Mucosa of gallbladder (tissue), 1 donor: Measurements from ENCODE around the gene SHROOM4. TPM values are rescaled to one million over a fixed set of nuclear protein-coding genes. Genes with fewer than 3 reads are reported as not detected.
A peak's percentile ranks its signal among the peaks of the same experiment; 100 is the strongest.

Source experiments
- DNase-seq: peaks from one replicate; pipeline ENCODE4 v3.0.0-alpha.2; 2020; ENCODE audit warnings: low spot score
- total RNA-seq: library from RNA; stranded (reverse); gene quantifications from one replicate; pipeline ENCODE4 v1.2.1, GENCODE V29; 2021
- donor health status: DM: no; HTN: no; CAD: no.

Gene SHROOM4
- total RNA-seq, 1 donor from 2014 or later = 5.3 TPM

- no peak for DNase-seq
Observed at GRCh38 chrX:50707955-50708699, 105.9 kb downstream of the SHROOM4 start.

GRCh38 chrX:50707405-50707804 lies 106.6 kb downstream of the SHROOM4 start:
- no peak for DNase-seq

DNA sequence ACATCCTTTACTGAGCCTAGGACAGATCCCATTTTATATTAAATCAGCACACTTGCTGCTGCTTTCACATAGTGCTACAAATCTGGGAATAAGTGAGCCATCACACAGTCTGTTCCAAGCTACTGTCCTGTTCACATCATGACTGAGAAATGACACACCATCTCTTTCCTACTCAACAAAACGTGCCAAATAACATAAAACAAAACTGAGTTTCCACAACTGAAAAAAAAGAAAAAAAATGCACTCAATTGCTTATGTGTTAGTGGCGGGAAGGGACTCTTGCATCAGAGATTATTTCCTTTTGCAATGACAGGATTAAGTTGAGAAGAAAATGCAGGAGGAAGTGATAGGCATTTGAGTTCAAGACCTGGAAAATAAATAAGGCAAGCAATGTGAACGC lies 109.0 kb downstream of the SHROOM4 start:
- no peak for DNase-seq

DNA sequence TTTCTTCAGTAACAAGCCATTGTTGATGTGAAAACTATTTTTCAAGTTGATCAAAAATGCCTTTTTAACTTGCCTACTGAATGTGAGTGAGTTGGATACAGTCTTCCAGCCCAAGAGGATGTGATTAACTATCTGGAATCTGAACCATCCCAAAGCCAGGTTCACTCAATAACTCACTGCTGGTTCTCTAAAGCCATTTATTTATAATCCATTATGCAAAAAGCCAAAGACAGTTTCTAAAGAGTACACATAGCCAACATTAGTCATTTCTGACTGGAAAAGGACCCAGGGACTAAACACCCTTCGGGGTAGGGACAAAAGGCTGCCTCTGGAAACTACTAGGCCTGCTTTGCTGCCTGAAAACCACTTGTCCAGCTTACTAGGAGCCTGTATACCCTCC lies 109.6 kb downstream of the SHROOM4 start:
- no peak for DNase-seq

- DNase-seq = no peak
Observed at GRCh38 chrX:50700921-50701320, 113.1 kb downstream of the SHROOM4 start.

DNA sequence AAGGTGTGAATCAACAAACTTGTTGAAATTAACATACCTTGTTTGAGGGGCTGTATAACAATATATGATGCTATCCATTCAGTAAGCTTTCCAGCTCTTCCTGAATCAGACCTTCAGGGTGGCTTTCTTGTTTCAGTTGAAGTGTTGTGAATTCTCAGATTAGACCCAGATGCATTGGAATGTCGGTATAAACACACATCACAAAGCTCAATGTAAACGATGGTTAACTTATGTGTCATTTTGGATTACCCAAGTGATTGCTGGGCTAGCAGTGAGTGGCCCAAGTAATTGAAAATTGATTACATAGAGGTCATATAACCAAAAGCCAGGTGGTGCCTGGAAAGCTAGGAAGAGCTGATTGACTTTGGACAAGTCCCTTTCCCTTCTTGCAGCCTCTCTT lies 115.0 kb downstream of the SHROOM4 start:
- no peak for DNase-seq

DNA sequence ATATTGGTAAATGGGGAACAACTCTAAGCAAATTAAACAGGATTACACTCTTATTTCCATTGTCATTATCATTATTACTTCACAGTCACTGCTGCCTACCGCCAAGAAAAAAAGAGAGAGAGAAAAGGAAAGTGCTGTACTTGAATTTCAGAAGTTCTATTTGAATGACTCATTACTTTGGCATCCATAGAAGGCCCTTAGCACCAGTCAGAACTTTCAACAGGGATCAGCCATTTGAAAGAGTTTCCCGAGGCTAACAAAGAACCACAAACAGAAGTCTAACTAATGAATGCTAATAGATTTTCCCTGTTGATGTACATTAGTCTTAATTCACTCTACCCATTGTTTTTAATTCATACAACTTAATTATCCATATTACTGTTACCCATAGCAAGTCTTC lies 116.3 kb downstream of the SHROOM4 start:
- no peak for DNase-seq

DNA sequence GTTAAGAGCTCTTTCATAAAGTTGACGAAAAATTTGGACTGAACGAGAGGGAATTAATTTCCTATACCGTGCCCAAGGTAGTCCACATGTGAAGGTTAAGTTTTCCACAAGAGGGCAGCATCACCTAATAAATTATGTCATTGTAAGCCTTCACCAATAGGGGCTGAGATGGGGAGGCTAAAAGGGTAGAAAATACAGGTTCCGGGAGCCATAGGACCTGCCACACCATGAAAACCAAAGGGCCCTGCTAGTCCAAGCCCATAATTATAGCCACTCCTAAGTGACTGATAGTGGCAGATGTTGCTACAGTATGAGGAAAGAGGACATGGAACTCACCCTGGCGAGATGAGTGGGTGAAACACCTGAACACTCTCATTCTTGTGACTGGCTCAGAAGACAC lies 122.2 kb downstream of the SHROOM4 start:
- DNase-seq = peak; percentile 10

DNA sequence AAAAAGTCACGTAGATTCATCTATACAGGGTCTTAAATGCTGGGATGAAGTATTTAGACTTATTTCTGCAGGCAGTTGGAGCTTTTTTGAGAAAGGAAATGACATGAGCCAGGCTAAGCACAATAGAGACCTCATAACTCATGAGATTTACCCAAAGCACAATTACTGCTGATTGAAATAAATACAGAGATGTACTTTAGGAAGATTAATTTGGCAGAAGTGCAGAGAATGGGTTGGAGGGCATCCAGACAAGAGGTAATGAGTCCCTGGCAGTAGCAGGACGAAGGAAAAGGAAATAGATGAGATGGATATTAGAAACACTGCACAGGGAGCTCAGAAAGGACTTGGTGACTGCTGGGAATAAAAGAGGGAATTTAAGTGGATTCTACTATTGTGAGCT lies 129.1 kb downstream of the SHROOM4 start:
- DNase-seq = no peak

DNA sequence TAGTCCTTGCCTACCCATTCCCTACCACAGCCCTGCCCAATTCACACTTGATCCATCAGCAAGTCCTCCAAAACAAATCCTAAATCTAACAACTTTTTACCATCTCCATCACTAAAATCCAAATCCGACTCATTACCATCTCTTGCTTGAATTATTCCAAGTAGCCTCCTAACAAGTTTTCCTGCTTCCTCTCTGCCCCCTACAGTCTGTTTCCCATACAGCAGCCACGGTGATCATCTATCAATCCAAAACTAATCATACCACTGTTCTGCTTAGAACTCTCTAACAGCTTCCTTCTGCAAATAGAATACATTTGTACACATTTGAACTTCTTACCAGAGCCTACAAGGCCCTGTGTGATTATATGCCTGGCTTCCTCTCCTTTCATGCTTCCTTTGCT lies 133.0 kb downstream of the SHROOM4 start:
- no peak for DNase-seq

DNA sequence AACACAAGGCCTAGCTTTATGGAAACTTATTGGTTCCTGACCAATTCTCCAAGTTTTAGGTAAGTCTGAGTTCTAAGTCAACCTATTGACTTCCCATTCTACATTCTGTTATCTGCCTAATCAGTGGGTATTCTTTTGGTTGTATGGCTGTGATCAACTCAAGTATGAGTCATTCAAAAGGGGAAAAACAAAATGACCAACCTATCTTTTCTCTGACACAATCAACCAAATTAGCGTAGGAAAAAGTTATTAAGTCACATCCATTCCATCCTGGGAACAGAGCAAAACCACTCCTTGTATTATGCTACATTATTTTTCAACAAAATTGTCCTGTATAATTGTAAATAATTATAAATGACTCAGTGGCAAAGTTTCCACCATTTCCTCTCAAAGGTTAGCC lies 136.2 kb downstream of the SHROOM4 start:
- DNase-seq = no peak

- DNase-seq = no peak
Observed at GRCh38 chrX:50671661-50672060, 142.3 kb downstream of the SHROOM4 start.

- DNase-seq = no peak
Observed at GRCh38 chrX:50668860-50669259, 145.1 kb downstream of the SHROOM4 start.

DNA sequence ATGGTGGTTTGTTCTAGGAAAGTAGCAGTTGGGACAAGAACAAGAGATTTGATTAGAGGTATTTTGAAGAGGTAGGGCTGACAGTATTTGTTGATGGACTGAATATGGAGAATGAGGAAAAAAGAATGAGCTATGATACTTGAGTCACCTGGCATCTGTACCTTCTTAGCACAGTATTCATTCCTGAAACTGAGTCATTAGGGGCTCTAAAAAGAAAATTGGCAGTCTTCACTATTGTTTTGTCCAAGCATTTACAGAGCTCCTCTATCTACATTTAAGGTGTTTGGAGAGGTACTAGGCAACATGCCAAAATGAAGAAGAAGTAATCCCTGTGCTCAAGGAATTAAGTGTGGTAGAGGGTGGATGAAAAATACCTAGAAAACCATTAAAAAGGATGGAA lies 165.8 kb downstream of the SHROOM4 start:
- DNase-seq = no peak

GRCh38 chrX:50644496-50644895 lies 169.5 kb downstream of the SHROOM4 start:
- no peak for DNase-seq

DNA sequence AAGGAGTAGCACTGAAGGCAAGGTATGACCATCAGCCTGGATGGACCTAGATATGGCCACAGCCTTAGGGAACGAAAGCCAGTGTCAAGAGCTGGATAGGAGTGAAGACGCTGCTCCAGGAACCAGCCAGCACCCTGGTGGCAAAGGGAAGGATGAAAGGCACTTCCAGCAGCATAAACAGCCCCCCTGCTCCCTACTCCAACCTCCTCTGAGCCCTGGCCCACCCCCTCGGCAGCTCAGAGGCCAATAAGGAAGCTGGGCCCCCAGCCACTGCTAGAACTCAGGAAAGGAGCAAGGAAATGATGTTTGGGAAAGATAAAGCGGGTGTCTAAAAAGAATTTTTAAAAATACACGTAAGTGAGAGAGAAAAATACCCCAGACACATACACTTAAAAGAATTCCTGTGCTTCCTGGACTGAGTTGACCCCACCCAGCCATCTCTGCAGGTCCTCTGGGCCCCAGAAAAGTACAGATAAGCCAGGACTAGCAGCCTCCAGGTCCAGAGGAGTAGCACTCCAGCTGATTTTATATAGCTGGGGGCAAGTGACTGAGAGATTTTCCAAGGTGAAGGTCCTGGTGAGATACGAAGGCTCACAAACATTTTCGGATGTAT lies 170.4 kb downstream of the SHROOM4 start:
- no peak for DNase-seq

DNA sequence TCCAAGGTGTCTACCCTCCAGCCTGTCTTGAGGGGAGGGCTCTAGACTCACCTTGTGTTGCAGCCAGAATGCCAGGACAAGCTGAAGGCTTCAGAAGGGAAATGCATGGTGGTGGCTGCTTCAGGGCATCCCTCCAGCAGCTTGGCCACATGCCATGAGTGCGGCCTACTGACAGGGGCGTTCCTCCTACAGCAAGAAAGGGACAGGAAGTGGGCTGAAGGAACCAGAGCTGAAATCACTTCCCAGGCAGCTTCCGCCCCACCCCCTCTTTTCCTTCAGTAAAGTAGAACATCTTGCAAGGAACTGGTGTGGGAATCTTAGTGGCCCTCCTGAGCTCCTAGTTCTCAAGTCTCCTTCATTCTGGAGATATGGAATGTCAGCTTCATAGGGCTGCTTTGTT lies 175.9 kb downstream of the SHROOM4 start:
- no peak for DNase-seq

DNA sequence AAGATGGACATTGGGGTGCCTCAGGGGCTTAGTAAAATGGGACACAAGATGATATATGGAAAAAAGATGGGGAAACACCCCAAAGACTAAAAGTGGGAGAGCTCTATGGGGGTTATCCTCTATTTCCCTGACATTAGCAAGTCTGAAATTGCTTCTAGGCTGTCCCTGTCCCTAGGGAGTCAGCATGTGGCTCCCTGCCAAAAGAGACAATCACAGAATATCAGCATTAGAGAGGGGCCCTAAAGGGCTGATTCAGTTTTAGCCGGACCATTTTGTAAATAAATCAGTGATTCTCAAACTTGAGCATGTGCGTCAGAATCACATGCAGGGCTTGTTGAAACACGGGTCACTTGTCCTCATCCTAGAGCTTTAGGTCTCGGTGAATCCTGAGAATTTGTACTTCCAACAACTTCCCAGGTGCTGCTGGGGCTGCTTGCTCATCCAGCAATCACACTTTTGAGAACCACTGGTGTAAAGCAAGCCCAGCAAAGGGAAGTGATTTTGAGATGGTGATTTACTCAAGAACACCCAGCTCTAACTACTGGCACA lies 178.1 kb downstream of the SHROOM4 start:
- DNase-seq = no peak

DNA sequence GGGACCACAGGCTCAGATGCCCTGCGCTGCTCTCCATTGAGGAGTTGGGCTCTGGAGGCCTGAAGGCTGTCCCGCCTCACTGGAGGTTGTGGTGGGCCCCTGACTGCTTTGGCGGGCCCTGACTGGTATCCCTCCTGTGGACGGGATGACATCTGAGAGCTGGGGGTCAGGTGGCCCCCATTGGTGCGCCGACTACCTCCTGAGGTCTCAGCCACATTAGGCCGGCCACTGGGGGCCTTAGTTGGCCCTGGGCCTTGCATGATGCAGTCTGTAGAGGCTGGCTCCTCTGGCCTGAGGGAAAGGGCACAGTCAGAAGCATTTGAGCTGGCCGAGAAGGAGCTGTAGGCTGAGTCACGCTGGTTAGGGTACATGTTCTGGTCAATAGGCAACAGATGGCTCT lies 178.8 kb downstream of the SHROOM4 start:
- no peak for DNase-seq

DNA sequence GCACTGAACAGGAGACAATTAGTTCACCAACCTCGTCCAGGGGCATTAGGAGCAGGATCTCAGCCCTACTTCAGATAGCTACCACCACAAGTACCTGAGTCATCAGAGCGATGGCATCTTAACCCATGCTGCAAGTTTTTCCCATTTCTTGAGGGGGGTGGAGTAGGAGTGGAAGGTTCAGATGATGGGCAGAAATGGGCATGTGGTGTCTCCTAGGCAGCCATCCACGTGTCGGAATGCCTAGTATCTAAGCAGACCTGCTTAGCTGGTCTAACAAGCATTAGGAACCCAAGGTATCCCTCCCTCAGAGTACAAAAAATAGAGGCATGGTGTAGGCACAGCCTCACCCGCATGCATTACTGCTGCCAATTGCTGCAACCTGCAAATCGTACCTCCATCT lies 184.2 kb downstream of the SHROOM4 start:
- DNase-seq = no peak

- no peak for DNase-seq
Observed at GRCh38 chrX:50627696-50628095, 186.3 kb downstream of the SHROOM4 start.

GRCh38 chrX:50626432-50626831 lies 187.6 kb downstream of the SHROOM4 start:
- DNase-seq = no peak

DNA sequence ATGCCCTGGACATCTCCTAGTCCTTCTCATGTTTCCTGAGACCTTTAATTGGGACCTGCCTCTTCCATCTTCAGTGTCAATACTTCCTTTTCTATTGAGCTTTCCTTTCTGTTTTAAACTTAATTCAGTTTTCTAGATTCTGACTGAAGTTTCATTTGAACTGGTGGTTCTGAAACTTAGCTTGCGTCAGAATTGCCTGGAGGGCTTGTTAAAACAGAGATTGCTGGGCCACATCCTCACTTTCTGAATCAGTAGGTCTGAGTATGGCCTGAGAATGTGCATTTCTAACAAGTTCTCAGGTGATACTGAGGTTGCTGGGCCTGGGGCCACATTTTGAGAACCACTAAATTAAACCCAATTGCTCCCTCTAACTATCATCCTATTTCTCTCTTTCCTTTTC lies 191.2 kb downstream of the SHROOM4 start:
- DNase-seq = no peak
